ENCODE measurements around the gene RENBP.

DNA sequence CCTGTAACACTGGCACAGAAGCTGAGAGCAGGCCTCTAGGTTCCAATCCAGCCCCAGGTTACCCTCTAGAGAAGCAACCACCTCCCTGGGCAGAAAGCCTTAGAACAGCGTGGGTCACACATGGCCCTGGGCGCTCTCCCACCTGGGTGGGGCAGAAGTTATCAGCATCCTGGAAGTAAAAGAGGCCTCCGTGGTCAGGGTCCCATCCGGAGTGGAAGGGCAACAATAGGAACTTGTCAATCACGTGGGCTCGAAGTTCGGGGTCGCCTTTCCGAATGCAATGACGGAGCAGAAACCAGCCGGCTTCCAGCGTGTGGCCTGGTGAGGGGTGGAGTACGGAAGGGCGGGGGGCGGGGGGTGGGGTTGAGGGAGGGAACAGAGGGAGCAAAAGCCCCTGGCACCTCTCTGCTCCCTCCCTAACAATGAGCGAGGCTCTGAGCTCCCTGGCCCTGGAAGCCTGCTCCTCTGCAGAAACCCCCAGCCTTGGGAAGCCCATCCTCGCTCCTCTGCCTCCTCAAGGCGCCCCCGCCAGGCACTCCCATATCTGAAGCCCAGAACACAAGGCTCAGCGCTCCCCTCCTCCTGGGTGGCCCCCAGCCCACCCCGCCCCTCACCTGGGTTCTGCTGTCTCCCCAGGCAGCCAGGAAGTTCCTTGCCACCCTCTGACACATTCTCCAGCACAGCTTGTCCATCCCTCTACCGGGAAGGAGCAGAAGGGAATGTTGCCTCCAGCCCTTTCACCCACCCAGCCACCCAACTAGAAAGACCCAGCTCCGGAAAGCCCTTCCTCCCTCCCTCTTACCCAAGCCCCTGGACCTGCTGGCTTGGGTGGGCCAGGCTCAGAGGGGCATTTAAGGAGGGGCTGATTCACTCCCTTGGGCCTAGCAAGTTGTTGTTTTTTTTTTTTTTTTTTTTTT, 2.8 kb downstream of the RENBP start:
- TF ChIP-seq SIN3A (IDR thresholded peaks at IDR 0.05; ENCODE audit: borderline replicate concordance, insufficient read depth, low read length) (no peak), POLR2AphosphoS5 (IDR thresholded peaks at IDR 0.05; ENCODE audit: low read depth, low read length) (no peak)
- TF ChIP-seq, protein P1, sequence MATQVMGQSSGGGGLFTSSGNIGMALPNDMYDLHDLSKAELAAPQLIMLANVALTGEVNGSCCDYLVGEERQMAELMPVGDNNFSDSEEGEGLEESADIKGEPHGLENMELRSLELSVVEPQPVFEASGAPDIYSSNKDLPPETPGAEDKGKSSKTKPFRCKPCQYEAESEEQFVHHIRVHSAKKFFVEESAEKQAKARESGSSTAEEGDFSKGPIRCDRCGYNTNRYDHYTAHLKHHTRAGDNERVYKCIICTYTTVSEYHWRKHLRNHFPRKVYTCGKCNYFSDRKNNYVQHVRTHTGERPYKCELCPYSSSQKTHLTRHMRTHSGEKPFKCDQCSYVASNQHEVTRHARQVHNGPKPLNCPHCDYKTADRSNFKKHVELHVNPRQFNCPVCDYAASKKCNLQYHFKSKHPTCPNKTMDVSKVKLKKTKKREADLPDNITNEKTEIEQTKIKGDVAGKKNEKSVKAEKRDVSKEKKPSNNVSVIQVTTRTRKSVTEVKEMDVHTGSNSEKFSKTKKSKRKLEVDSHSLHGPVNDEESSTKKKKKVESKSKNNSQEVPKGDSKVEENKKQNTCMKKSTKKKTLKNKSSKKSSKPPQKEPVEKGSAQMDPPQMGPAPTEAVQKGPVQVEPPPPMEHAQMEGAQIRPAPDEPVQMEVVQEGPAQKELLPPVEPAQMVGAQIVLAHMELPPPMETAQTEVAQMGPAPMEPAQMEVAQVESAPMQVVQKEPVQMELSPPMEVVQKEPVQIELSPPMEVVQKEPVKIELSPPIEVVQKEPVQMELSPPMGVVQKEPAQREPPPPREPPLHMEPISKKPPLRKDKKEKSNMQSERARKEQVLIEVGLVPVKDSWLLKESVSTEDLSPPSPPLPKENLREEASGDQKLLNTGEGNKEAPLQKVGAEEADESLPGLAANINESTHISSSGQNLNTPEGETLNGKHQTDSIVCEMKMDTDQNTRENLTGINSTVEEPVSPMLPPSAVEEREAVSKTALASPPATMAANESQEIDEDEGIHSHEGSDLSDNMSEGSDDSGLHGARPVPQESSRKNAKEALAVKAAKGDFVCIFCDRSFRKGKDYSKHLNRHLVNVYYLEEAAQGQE (IDR thresholded peaks at IDR 0.05; ENCODE audit: insufficient read depth in 1 of 2, low read depth in 2 of 2, low read length in 2 of 2) = no peak

All from PFSK-1 (cell line).